Upper lobe of left lung (tissue), 6 donors: ENCODE measurements around the gene USP16. TPM values are rescaled to one million over a fixed set of nuclear protein-coding genes. Genes with fewer than 3 reads are reported as not detected.
A peak's percentile ranks its signal among the peaks of the same experiment; 100 is the strongest.

ENCODE experiments used
- ATAC-seq, 2 donors: fragments of 200-7000 bp; cut with Tn5 transposase; one replicate each; pipeline ENCODE4 v1.9.1; 2022; ENCODE audit warnings: mild to moderate bottlenecking in 2 of 2, moderate library complexity in 2 of 2; ENCODE audit not compliant: low FRiP score in 2 of 2
- DNase-seq, 2 donors: peaks; one replicate each; pipeline ENCODE4 v3.0.0-alpha.2; 2019 to 2020
- H3K27ac ChIP-seq, 4 donors: fragments of 200-600 bp; sonication (generic); one replicate each; pipeline ENCODE4 v1.5.1; 2016 to 2019
- H3K27me3 ChIP-seq, 4 donors: fragments of 200-600 bp; sonication (generic); one replicate each; pipeline ENCODE4 v1.5.1; 2017 to 2019
- H3K36me3 ChIP-seq, 4 donors: fragments of 200-600 bp; sonication (generic); one replicate each; pipeline ENCODE4 v1.5.1; 2016 to 2019
- H3K4me1 ChIP-seq, 4 donors: fragments of 200-600 bp; sonication (generic); one replicate each; pipeline ENCODE4 v1.5.1; 2018 to 2019
- H3K4me3 ChIP-seq, 4 donors: fragments of 200-600 bp; sonication (generic); one replicate each; pipeline ENCODE4 v1.5.1; 2017 to 2019; ENCODE audit warnings: mild to moderate bottlenecking in 2 of 4, moderate library complexity in 1 of 4
- H3K9me3 ChIP-seq, 4 donors: fragments of 200-600 bp; sonication (generic); one replicate each; pipeline ENCODE4 v1.5.1; 2018 to 2019
- EP300 ChIP-seq, 4 donors: sonication (generic); formaldehyde crosslinking; IDR thresholded peaks; one replicate each; pipeline ENCODE4 v1.5.1; 2017; ENCODE audit warnings: antibody characterized with exemption in 4 of 4, control low read depth in 2 of 4
- POLR2A ChIP-seq, 4 donors: fragments of 450-650 bp; IDR thresholded peaks; one replicate each; pipeline ENCODE4 v1.5.1; 2016 to 2017; ENCODE audit warnings: antibody characterized with exemption in 4 of 4, mild to moderate bottlenecking in 2 of 4
- POLR2AphosphoS5 ChIP-seq, 2 donors: sonication (generic); formaldehyde crosslinking; IDR thresholded peaks; one replicate each; pipeline ENCODE4 v1.5.1; 2017; ENCODE audit warnings: antibody characterized with exemption in 2 of 2
- WGBS, 2 donors: methylation state at CpG; one replicate each; pipeline ENCODE4 v1.1.5; 2017 to 2018; 5-methylcytosine and 5-hydroxymethylcytosine counted together
- total RNA-seq, 6 donors: library from RNA; depleted of rRNA in 4 of 6; stranded (reverse); fragments of >200 nt in 4 of 6; gene quantifications; one replicate each; pipeline versions ENCODE4 v1.1.0 to v1.2.1, GENCODE V29; 2016 to 2021
- TF ChIP-seq, protein P1 (sequence below), 6 experiments: fragments of 450-650 bp in 4 of 6; fragments of 200-600 bp in 2 of 6; sonication (generic) in 2 of 6; IDR thresholded peaks; one replicate each; pipeline ENCODE4 v1.5.1; 2016 to 2019; ENCODE audit warnings: antibody characterized with exemption in 6 of 6
- donor health status: DM: no; HTN: no; CAD: no; lungs with moderate emphysema.
- donor health status: DM: no; HTN: yes; CAD: no; lungs with severe emphysema.

The USP16 gene
- total RNA-seq, 6 donors from 2014 or later: 23.0 to 50.0 (median 29.3) TPM

DNA sequence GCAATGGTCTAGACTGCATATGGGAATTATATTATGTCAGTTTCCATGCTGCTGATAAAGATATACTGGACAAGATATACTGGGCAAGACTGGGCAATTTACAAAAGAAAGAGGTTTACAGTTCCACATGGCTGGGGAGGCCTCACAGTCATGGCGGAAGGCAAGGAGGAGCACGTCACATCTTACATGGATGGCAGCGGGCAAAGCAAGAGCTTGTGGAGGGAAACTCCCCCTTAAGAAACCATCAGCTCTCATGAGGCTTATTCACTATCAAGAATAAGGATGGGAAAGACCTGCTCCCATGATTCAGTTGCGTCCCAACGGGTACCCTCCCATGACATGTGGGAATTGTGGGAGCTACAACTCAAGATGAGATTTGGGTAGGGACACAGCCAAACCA lies 27.8 kb downstream of the USP16 start:
- Histone ChIP-seq H3K4me3 (no peak overlapping the region), H3K27me3 (no peaks in the 10 kb centered on the region), H3K27ac (no peak overlapping the region), H3K9me3 (no peaks in the 10 kb centered on the region), H3K36me3 (peaks cover 21 to 99% (median 78%) of the 10 kb centered on the region in 4 donors), H3K4me1 (no peaks in the 10 kb centered on the region)
- DNase-seq: no peak
- WGBS, 2 donors: 96% methylated on average over 5 of the region's 5 CpGs
- no peak for ATAC-seq
- TF ChIP-seq POLR2AphosphoS5 (IDR thresholded peaks at IDR 0.05) (no peak), POLR2A (IDR thresholded peaks at IDR 0.05) (no peak), EP300 (IDR thresholded peaks at IDR 0.05) (no peak)
- TF ChIP-seq, protein P1, sequence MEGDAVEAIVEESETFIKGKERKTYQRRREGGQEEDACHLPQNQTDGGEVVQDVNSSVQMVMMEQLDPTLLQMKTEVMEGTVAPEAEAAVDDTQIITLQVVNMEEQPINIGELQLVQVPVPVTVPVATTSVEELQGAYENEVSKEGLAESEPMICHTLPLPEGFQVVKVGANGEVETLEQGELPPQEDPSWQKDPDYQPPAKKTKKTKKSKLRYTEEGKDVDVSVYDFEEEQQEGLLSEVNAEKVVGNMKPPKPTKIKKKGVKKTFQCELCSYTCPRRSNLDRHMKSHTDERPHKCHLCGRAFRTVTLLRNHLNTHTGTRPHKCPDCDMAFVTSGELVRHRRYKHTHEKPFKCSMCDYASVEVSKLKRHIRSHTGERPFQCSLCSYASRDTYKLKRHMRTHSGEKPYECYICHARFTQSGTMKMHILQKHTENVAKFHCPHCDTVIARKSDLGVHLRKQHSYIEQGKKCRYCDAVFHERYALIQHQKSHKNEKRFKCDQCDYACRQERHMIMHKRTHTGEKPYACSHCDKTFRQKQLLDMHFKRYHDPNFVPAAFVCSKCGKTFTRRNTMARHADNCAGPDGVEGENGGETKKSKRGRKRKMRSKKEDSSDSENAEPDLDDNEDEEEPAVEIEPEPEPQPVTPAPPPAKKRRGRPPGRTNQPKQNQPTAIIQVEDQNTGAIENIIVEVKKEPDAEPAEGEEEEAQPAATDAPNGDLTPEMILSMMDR (IDR thresholded peaks at IDR 0.05): no peak

GRCh38 chr21:29053011-29053553 lies 28.6 kb downstream of the USP16 start:
- H3K27ac ChIP-seq: no peak overlapping the region
- no peak overlapping the region for H3K4me3 ChIP-seq
- WGBS, 2 donors: 92 to 94% methylated on average over 5 of the region's 5 CpGs
- TF ChIP-seq POLR2A (IDR thresholded peaks at IDR 0.05): no peak
- no peak for TF ChIP-seq EP300 (IDR thresholded peaks at IDR 0.05)
- no peak for TF ChIP-seq POLR2AphosphoS5 (IDR thresholded peaks at IDR 0.05)
- TF ChIP-seq, protein P1 (IDR thresholded peaks at IDR 0.05): no peak
- no peaks in the 10 kb centered on the region for H3K27me3 ChIP-seq
- peaks cover 18 to 99% (median 79%) of the 10 kb centered on the region in 4 donors for H3K36me3 ChIP-seq
- DNase-seq (no peak), ATAC-seq (no peak)
- no peaks in the 10 kb centered on the region for H3K9me3 ChIP-seq
- H3K4me1 ChIP-seq: no peaks in the 10 kb centered on the region

GRCh38 chr21:29053656-29054055 lies 29.2 kb downstream of the USP16 start:
- ATAC-seq (no peak), DNase-seq (no peak)
- Histone ChIP-seq H3K9me3 (no peaks in the 10 kb centered on the region), H3K27me3 (no peaks in the 10 kb centered on the region), H3K4me3 (no peak overlapping the region), H3K27ac (no peak overlapping the region), H3K4me1 (no peaks in the 10 kb centered on the region), H3K36me3 (peaks cover 18 to 99% (median 81%) of the 10 kb centered on the region in 4 donors)
- WGBS, 2 donors: 94 to 95% methylated on average over 4 of the region's 4 CpGs
- no peak for TF ChIP-seq POLR2A (IDR thresholded peaks at IDR 0.05)
- TF ChIP-seq, protein P1 (IDR thresholded peaks at IDR 0.05): no peak

DNA sequence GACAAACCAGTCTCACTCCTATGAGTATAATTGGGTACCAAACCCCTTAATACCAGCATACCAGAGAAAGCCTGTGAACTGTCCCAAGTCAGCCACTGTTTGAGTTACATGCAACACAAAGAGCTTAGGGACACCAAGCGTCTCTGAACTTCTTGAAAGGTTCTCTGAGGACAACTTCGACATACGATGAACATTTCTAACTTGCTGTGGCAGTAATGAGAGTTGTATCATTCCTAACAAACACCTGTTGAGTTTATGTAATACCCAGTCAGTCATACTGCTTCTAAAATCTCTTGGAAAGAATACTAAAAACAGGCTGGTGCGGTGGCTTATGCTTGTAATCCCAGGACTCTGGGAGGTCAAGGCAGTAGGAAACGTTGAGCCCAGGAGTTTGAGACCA lies 30.6 kb downstream of the USP16 start:
- no peak overlapping the region for H3K27ac ChIP-seq
- DNase-seq (no peak), ATAC-seq (no peak)
- no peaks in the 10 kb centered on the region for H3K9me3 ChIP-seq
- H3K4me1 ChIP-seq: no peaks in the 10 kb centered on the region
- WGBS, 2 donors: 94 to 100% methylated on average over 5 of the region's 5 CpGs
- TF ChIP-seq POLR2AphosphoS5 (IDR thresholded peaks at IDR 0.05) (no peak), POLR2A (IDR thresholded peaks at IDR 0.05) (no peak), EP300 (IDR thresholded peaks at IDR 0.05) (no peak)
- TF ChIP-seq, protein P1 (IDR thresholded peaks at IDR 0.05): no peak
- no peaks in the 10 kb centered on the region for H3K27me3 ChIP-seq
- H3K4me3 ChIP-seq: no peak overlapping the region
- peaks cover 11 to 99% (median 81%) of the 10 kb centered on the region in 4 donors for H3K36me3 ChIP-seq

DNA sequence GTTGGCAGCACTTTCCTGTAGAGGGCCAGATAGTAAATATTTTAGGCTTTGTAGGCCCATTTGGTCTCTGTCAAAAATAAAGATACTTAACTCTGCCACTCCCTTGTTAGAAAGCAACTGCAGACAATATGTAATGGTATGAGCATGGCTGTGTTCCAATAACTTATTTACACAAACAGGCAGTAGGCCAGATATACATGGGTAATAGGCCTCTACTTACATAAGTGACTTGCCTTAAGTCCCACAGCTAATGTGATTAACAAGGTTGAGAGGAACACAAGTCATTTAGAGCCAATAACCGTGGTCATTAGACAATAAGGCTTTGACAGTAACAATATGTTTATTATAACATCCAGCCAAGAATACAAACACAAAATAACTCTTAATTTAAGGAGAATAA lies 31.5 kb downstream of the USP16 start:
- peaks cover 14 to 99% (median 81%) of the 10 kb centered on the region in 4 donors for H3K36me3 ChIP-seq
- no peaks in the 10 kb centered on the region for H3K27me3 ChIP-seq
- 64 to 77% methylated on average over 1 of the region's 1 CpG for WGBS, 2 donors

More for the DNA sequence above, 31.5 kb downstream of the USP16 start:
- Histone ChIP-seq H3K27ac (peak overlapping the region in 1 of 4 donors; percentile 16), H3K4me3 (no peak overlapping the region), H3K4me1 (no peaks in the 10 kb centered on the region), H3K9me3 (no peaks in the 10 kb centered on the region)
- DNase-seq (no peak), ATAC-seq (no peak)
- TF ChIP-seq, protein P1 (IDR thresholded peaks at IDR 0.05): no peak
